HG03066 (cell line): ENCODE results near the gene LIFR.
"Not testable (repeated sequence)": the region's sequence is repeated elsewhere in the genome, so short reads cannot be mapped to it uniquely, and the experiment has no call there.

Experiments used
- ATAC-seq: cut with Tn5 transposase; IDR thresholded peaks from one replicate; pipeline ENCODE4 v1.9.1; 2021; ENCODE audit warnings: low read depth; ENCODE audit not compliant: unreplicated experiment

The LIFR gene, protein sequence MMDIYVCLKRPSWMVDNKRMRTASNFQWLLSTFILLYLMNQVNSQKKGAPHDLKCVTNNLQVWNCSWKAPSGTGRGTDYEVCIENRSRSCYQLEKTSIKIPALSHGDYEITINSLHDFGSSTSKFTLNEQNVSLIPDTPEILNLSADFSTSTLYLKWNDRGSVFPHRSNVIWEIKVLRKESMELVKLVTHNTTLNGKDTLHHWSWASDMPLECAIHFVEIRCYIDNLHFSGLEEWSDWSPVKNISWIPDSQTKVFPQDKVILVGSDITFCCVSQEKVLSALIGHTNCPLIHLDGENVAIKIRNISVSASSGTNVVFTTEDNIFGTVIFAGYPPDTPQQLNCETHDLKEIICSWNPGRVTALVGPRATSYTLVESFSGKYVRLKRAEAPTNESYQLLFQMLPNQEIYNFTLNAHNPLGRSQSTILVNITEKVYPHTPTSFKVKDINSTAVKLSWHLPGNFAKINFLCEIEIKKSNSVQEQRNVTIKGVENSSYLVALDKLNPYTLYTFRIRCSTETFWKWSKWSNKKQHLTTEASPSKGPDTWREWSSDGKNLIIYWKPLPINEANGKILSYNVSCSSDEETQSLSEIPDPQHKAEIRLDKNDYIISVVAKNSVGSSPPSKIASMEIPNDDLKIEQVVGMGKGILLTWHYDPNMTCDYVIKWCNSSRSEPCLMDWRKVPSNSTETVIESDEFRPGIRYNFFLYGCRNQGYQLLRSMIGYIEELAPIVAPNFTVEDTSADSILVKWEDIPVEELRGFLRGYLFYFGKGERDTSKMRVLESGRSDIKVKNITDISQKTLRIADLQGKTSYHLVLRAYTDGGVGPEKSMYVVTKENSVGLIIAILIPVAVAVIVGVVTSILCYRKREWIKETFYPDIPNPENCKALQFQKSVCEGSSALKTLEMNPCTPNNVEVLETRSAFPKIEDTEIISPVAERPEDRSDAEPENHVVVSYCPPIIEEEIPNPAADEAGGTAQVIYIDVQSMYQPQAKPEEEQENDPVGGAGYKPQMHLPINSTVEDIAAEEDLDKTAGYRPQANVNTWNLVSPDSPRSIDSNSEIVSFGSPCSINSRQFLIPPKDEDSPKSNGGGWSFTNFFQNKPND

DNA sequence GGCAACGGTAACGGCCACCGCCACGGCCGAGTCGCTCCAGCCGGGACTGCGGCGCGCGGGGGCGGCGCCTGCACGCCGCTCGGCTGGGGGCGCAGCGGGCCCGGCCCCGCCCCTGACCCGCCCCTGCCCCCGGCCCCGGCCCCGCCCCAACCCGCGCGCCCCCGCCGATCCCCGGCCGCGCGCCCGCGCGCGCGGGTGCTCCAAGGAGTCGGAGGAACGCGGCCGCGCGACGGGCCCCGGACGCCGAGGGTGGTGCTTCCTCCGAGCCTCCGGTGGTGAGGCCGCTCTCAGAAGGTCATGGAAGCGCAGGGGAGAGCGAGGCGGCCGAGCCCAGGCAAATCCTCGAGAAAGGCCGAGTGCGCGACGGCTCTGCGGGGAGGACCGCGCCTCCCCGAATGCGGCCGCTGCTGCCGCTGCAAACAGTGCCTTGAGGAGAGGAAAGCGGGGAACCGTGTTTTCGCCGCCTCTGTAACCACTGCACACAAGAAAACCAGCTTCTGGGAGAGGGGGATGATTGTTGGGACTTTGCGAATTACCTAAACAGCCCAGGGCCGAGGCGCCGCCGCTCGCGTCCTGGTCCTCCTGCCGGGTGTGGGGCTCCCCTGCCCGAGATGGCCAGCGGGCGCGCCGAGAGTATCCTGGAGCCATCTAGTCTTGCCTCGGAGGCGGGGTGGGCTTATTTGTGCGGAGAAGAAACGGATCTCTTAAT lies at the start of gene LIFR:
TSS of gene LIFR (minus strand) at position 48 of the 709 bp plus-strand sequence. CDS start 25,999 bp downstream, outside the sequence.
- no peak for ATAC-seq

- no peak for ATAC-seq
These were observed 49.2 kb upstream of the LIFR start for GRCh38 chr5:38605610-38606009.

- no peak for ATAC-seq
These were observed 47.2 kb upstream of the LIFR start for GRCh38 chr5:38603691-38604090.

GRCh38 chr5:38602641-38603040 lies 46.2 kb upstream of the LIFR start:
- no peak for ATAC-seq

DNA sequence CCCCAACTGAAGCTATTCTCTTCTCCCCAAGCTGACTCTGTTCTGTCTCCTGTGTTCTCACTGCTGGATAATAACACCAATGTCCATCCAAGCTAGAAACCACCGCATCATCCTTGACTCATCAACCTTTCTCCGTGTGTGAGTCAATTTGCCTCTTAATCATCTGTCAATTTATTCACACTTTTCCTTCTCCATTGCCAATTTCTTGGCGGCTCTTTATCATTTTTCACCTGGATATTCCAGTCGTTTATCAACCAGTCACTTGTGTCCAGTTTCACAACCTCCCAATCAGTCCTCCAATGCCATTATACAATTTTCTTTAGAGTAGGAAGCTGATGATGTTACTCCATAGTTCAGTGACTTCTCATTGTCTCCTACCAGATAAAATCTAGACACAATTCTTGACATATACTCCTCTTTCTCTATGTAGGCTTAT lies 45.4 kb upstream of the LIFR start:
- ATAC-seq, result no peak

DNA sequence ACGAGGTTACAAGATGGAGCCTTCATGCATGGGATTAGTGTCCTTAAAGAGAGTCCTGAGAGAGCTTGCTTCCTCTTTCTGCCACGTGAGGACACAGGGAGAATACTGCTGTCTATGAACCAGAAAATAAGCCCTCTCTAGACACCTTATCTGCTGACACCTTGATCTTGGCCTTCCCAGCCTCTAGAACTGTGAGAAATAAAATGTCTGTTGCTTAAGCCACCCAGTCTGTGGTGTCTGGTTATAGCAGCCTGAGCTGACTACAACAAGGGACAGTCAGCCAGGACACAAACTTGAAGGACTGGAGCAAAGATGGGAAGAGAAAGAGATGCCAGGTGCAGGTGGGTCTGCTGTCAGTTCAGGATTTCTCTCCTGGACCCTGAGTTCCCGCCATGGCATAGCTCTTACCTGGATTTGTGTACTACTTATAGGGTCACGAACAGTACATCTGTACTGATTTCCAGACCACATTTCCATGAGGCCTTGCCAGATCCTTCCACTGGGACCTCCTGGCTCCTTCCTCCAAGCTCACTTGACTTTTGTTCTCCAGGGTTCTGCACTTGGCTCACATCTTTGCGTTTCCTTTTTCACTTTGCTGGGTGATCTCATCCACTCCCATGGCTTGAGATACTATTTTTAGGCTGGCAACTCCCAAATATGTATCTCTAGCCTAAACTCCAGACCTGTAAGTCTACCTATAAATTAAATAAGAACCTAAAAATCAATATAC lies 44.9 kb upstream of the LIFR start:
- ATAC-seq, result no peak

DNA sequence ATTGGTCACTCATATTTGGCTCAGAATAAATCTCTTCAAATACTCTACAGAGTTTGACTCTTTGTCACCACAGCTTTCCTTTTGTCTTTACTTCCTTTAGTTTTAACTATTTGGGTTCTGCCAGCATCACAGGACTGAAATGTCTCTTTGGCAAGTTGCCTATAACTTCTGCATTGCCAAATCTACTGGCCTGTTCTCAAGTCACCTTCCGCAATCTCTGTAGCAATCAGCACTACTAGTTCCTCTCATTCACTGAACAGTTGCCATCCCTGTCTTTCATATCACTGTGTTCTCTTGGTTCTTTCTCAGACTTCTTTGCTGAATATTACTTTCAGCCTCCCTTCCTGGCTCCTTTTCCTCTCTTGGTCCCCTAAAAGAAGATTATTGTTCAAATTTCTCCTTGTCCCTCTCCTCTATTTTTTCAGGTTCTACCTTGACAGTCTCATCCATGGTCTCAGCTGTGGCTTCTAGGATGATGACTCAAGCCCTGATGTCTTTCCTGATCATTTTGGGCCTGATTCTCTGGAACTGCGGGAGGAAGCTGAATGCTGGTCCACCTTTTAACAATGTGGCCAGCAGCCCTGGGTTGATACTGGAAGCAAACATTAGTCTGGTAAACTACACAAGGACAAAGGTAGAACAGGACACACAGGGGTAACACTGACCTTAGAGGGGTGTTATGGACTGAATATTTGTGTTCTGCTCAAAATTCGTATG lies 44.0 kb upstream of the LIFR start:
- ATAC-seq, result no peak

- ATAC-seq, result not testable (repeated sequence)
These were observed 43.3 kb upstream of the LIFR start for GRCh38 chr5:38599751-38600150.

DNA sequence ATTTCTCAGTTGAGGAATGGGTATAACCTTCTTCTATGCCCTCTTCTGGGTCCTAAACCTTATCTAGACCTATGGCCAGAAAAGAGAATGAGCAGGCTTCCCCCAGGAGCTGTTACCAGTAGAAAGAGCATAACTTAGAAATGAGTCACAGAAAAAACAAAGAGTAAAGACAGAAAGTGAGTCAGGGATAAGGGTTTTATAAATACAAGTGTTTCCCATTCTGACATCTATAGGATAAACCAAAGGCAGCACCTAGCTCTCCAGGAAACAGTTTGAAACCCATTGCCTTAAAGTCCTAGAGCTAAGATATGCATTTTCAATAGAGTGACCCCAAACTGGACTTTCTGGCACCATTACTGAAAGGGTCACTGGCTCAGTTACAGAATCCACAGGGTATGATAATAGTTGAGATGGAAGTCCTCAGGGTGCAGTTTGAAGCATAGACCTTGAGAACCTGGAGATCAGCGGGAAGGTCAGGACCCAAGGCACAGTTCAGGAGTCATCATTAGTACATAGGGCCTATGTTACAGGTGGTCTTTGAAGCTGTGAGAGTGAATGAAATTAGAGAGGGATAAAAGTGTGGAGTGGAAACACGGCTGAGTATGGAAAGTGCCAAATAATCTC lies 42.7 kb upstream of the LIFR start:
- ATAC-seq, result no peak

- no peak for ATAC-seq
These were observed 42.0 kb upstream of the LIFR start for GRCh38 chr5:38598296-38598993.

- ATAC-seq, result no peak
These were observed 40.5 kb upstream of the LIFR start for GRCh38 chr5:38596981-38597380.

DNA sequence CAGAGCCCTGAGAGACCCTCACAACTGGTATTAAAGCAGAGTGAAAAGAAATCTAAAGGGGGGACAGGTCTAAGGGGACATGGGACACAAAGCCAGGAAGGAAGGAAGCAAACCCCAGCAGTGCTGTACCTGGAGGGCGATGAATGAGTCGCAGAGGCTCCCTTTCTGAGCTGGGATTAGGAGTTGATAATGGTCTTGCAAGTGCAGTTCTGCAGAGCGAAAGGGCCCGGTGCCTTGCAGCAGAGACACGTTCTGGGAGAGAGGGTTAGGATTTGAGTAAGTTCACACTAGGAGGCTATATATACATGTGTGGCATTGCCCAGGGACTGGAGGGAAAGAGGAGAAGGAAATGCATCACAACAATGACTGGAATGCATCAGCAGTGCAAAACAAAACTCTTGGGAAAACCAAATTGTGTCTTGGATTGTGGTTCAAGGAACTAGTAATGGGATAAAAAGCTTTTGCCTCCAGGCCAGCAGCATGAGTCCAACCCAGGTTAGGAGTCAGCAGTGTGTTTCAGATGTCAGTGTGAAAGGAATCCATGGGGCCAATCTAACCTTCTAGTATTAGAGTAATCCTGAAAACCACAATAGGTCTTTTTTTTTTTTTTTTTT lies 38.8 kb upstream of the LIFR start:
- no peak for ATAC-seq

- ATAC-seq, result no peak
These were observed 37.5 kb upstream of the LIFR start for GRCh38 chr5:38593959-38594358.

DNA sequence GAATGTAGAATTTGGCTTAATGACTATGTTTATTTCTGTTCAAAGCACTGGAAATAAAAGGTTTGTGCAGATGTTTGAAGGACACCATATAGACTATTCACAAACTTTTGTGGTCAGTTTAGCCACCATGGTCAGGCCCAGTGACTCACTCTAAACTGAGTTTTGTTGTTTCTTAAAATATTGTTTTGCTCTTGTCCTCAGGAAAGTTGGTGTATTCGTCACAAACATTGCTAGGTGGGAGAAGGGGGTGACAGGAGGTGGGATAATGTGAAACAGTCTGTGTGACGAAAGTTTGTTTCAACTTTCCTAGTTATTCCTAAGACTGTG lies 35.0 kb upstream of the LIFR start:
- ATAC-seq, result no peak

- no peak for ATAC-seq
These were observed 34.5 kb upstream of the LIFR start for GRCh38 chr5:38590838-38591522.

- ATAC-seq, result no peak
These were observed 33.2 kb upstream of the LIFR start for GRCh38 chr5:38589629-38590028.

DNA sequence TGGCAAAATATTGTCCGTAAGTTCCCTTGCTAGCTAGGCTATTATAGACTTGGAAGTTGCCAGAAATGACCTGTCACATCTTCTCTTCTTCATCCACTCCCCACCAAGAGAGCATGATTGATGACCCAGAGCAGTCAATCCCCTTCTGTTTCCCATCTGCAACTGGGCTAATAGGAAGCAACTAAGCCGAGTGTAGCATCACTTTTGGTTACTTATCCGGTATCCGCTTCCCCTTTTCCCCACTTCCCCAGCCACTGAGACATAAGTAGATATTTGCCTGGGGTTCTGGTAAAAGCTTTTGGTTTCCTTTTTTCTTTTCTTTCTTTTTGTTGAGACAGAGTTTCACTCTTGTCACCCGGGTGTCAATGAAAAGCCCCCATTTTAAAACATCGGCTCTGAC lies 29.4 kb upstream of the LIFR start:
- no peak for ATAC-seq
